ENCODE data around the gene THADA. TPM values are rescaled to one million over a fixed set of nuclear protein-coding genes. Genes with fewer than 3 reads are reported as not detected.

The THADA gene
- total RNA-seq, 1 donor from 2014 or later: 32.6 TPM

DNA sequence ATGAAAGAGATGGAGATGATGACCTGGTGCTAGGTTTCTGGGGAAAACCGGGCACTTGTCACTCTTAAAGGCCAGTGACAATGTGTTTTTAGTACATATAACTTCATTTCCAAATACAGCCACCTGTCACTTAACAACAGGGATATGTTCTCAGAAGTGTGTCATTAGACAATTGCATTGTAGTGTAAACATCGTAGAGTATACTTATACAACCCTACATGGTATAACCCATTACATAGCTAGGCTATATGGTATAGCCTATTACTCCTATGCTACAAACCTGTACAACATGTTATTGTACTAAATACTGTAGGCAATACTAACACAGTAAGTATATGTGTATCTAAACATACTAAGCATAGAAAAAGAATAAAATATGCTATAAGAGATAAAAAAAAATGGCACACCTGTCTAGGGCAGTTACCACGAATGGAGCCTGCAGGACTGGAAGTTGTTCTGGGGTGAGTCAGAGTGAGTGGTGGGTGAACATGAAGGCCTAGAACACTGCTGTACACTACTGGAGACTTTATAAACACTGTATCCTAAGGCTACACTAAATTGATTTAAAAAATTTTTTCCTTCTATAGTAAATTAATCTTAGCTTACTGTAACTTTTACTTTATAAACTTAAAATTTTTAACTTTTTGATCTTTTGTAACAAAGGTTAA lies 123.2 kb downstream of the THADA start:
- FAIRE-seq: no peak
- DNase-seq (ENCODE audit: low spot score in 2 of 2): no peak

DNA sequence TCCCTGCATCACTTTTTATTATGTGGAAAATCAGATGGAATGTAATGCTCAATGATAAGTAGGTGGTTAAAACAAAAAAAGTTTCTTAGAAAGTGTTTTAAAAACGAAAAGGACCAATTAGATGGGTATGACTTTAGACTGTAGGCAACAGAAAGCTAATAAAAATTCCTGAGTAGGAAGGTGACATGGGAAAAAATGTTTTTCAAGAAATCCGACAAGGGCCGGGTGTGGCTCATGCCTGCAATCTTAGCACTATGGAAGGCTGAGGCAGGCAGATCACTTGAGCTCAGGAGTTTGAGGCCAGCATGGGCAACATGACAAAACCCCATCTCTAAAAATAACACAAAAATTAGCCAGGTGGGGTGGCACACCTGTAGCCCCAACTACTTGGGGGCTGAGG lies 126.1 kb downstream of the THADA start:
- FAIRE-seq (no peak), DNase-seq (ENCODE audit: low spot score in 2 of 2) (no peak)

GRCh38 chr2:43469094-43469493 lies 126.7 kb downstream of the THADA start:
- DNase-seq (ENCODE audit: low spot score in 2 of 2): no peak

DNA sequence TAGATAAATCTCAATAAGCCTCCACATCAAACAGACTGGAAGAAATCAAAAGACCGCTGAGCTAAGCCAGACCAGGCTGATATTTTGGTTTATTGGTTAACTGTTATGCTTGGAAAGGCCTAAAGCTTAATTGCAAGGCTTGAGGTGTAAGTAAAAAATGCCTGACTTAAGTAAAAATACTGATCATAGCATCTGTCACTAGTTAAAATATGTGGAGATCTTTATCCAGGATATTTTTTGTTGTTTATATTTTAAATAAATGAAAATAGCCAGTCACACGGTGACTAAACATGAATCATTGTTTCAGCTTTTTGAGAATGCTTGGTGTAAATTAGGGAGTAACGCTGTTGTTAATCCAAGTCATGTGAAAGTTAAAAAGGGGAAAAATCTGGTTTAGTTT lies 127.9 kb downstream of the THADA start:
- DNase-seq (ENCODE audit: low spot score in 2 of 2) (no peak), FAIRE-seq (no peak)

More at GRCh38 chr2:43469094-43469493, 126.7 kb downstream of the THADA start:
- no peak for FAIRE-seq

GRCh38 chr2:43465234-43465633 lies 130.6 kb downstream of the THADA start:
- FAIRE-seq (no peak), DNase-seq (ENCODE audit: low spot score in 2 of 2) (no peak)

GRCh38 chr2:43464590-43464989 lies 131.2 kb downstream of the THADA start:
- no peak for DNase-seq (ENCODE audit: low spot score in 2 of 2)
- FAIRE-seq: no peak

GRCh38 chr2:43462866-43463641 lies 132.8 kb downstream of the THADA start:
- no peak for FAIRE-seq

DNA sequence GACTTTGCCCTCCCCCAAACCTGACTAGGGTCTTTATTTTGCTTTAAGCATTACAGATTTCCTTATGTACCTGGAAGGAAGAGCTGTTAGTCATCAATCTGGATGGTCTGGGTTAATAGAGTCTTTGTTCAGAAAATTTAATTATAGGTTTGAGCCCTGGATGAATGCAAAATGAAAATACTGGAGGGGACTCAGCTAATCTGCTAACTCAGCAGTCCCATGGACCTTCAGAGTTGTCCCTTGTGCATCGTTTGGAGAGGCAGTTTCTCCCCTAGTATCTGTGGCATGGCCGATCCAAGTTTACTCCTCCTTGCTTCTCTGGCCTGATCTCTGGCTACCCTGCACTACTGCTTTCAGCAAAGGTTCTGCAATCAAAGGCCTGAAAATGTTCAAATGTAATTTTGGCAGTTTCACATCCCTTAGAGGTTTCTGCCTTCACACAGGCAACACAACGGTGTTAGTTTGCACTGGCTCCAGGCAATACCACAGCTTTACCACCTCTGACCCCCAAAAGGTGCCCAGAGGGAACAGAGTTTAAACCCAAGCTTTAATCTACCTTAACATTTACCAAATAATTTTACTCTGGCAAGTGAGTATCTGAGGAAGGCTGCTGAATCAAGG lies 134.3 kb downstream of the THADA start:
- FAIRE-seq: no peak
- DNase-seq (ENCODE audit: low spot score in 2 of 2): no peak

More at GRCh38 chr2:43462866-43463641, 132.8 kb downstream of the THADA start:
- DNase-seq (ENCODE audit: low spot score in 2 of 2): no peak

DNA sequence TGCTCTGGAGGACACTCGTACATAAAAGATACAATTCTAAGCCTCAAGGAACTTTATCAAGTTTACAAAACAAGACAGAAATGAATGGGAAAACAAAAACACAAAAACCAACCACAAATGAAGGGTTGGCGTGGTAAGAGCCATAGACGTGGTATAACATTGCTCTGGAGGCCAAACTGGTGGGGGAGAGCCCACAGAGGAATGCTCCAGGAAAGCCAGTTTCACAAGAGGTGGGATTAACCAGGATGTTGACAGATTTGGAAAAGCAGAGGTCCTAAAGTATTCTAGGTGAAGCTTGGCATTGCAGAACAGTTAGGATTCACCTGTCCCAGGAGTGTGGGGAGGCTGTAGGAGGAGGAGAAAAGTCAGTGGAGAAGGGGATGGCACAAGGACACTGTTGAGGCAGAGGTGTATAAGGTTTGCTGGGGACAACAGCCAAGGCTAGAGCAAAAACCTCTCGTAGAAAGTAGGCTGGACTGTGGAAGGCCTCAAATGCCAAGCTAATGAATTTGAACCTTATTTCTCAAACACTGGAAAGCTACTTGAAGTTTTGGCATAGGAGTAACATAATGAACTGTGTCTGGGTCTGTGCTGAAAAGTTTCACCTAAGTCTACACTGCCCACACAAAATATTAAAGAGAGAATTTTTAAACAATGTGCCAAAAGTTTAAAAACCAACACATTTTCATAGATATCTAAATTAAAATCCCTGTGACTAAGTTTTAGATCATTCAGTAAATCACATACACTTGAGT lies 135.1 kb downstream of the THADA start:
- no peak for DNase-seq (ENCODE audit: low spot score in 2 of 2)
- FAIRE-seq: no peak

GRCh38 chr2:43460174-43460546 lies 135.7 kb downstream of the THADA start:
- no peak for FAIRE-seq
- DNase-seq (ENCODE audit: low spot score in 2 of 2): no peak

DNA sequence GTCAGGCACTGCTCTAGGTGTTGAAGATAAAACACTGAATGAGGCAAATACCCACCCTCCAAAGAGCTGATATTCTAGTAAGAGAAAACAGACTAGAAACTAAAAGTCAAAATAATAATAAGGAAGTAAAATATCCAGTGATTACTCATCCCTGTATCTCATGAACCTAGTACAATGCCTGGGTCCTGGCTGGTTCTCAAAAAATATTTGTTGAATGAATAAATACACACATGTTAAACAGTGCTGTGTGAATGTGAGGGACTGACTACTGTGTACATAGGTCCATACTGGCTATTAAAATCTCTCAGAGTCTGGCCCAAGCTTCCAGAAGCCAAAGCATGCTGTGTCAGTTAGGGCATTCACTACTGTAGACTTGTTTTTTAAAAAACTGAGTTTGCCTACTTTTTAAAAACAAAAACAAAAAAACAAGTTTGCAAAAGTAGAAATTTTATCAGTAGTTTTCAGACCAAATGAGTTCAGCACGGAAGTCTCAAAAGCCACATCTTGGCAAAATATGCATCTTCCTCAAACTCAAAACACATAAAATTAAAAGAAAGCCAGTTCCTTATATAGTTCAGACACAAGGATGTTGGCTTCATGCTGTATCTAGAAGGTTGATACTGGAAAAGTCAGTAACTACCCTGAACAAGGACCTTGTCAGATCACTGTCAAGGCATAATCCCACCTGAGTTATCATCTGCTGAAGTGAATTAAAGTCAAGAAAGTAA lies 136.2 kb downstream of the THADA start:
- no peak for DNase-seq (ENCODE audit: low spot score in 2 of 2)

GRCh38 chr2:43458014-43458628 lies 137.7 kb downstream of the THADA start:
- no peak for DNase-seq (ENCODE audit: low spot score in 2 of 2)
- FAIRE-seq: no peak

More for the DNA sequence above, 136.2 kb downstream of the THADA start:
- no peak for FAIRE-seq

DNA sequence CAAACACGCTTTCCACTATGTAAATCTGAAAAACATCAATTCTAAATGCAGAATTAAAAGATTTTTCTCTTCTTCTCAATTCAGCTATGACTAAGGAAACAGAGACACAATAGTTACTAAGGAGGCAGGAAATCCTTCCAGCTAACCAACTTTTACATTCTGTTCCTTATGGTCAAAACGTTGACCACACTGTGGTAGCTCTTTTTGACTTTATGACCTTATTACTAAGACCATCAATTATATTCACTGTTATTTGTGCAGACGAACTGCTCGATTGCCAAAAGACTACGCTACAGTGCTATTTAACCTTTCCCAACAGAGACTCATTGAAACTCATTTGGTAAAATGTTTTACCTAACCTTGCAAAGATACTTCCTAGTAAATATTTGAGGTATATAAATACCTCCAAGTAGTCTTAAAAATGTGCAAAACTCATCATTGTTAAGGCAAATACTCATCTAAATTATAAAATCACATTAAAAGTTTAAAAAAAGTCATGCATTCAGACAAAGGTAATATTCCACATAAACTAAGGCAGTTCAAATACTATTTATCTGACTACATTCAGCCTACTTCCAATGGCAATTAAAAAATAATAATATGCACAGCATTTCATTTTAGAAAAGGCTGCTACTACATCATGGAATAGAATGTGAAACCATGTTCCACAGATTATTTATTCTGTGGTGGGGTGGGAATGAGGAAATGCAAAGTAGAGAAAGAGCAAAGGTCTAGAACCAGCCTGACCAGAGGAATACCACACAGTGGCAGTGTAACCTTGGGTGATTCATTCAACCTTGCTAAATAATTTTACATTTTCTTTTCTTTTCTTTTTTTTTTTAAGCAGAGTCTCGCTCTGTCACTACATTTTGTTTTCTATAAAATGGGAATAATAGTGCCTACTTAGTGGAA lies 139.9 kb downstream of the THADA start:
- FAIRE-seq (no peak), DNase-seq (ENCODE audit: low spot score in 2 of 2) (no peak)

- no peak for DNase-seq (ENCODE audit: low spot score in 2 of 2)
- FAIRE-seq: no peak
Observed at GRCh38 chr2:43455296-43455695, 140.5 kb downstream of the THADA start.

GRCh38 chr2:43454791-43455190 lies 141.0 kb downstream of the THADA start:
- DNase-seq (ENCODE audit: low spot score in 2 of 2) (no peak), FAIRE-seq (no peak)

- FAIRE-seq: no peak
Observed at GRCh38 chr2:43453179-43454170, 142.4 kb downstream of the THADA start.

GRCh38 chr2:43452318-43452731 lies 143.5 kb downstream of the THADA start:
- DNase-seq (ENCODE audit: low spot score in 2 of 2) (no peak), FAIRE-seq (no peak)

More at GRCh38 chr2:43453179-43454170, 142.4 kb downstream of the THADA start:
- no peak for DNase-seq (ENCODE audit: low spot score in 2 of 2)
